A673 (cell line): ENCODE data around the gene IQCK. TPM values are rescaled to one million over a fixed set of nuclear protein-coding genes. Genes with fewer than 3 reads are reported as not detected.

Experiments
- BruUV-seq: library from RNA; stranded (reverse); fragments of 400-500 nt; replicated peaks from 2 replicates; lab custom pipeline; 2021; lab: Mats Ljungman, UMichigan
- CTCF ChIA-PET: fragments of 300-600 bp; sonication (Branson Sonifier 250); formaldehyde crosslinking; loops from one replicate; lab custom pipeline; 2022; ENCODE audit warnings: antibody characterized with exemption; lab: Charles Lee
- POLR2A ChIA-PET: fragments of 300-600 bp; sonication (Branson Sonifier 250); formaldehyde crosslinking; loops from one replicate; lab custom pipeline; 2022; ENCODE audit warnings: antibody characterized with exemption; ENCODE audit not compliant: low non-redundant PET; lab: Charles Lee
- DNase-seq: peaks from one replicate; pipeline ENCODE4 v3.0.0-alpha.2; 2015; ENCODE audit warnings: low spot score
- H3K27ac ChIP-seq: fragments of 200-600 bp; sonication (generic); 2 replicates; pipeline ENCODE4 v1.5.1; 2016; ENCODE audit warnings: mixed run types, low read depth, mild to moderate bottlenecking, mixed read lengths, antibody characterized with exemption, low read length; ENCODE audit not compliant: poor library complexity, severe bottlenecking
- H3K27me3 ChIP-seq: fragments of 200-600 bp; sonication (generic); replicated peaks from 2 replicates; pipeline ENCODE4 v1.6.1; 2017; ENCODE audit warnings: mixed run types, low read depth, mild to moderate bottlenecking, mixed read lengths, antibody characterized with exemption, low read length; ENCODE audit not compliant: insufficient read depth, poor library complexity
- H3K36me3 ChIP-seq: fragments of 200-600 bp; sonication (generic); 2 replicates; pipeline ENCODE4 v1.6.1; 2016; ENCODE audit warnings: mixed run types, mild to moderate bottlenecking, mixed read lengths, antibody characterized with exemption, low read length; ENCODE audit not compliant: insufficient read depth, poor library complexity, severe bottlenecking
- H3K4me1 ChIP-seq: fragments of 200-600 bp; sonication (generic); 2 replicates; pipeline ENCODE4 v1.6.1; 2017; ENCODE audit warnings: mixed run types, mild to moderate bottlenecking, mixed read lengths, antibody characterized with exemption, low read length; ENCODE audit not compliant: insufficient read depth, poor library complexity, severe bottlenecking
- H3K4me3 ChIP-seq: fragments of 200-600 bp; sonication (generic); 2 replicates; pipeline ENCODE4 v1.5.1; 2016; ENCODE audit warnings: low read depth, mixed run types, mild to moderate bottlenecking, mixed read lengths, low read length; ENCODE audit not compliant: poor library complexity, severe bottlenecking
- H3K9me3 ChIP-seq: fragments of 200-600 bp; sonication (generic); 2 replicates; pipeline ENCODE4 v1.6.1; 2016; ENCODE audit warnings: mixed run types, low read depth, mild to moderate bottlenecking, mixed read lengths, antibody characterized with exemption, low read length; ENCODE audit not compliant: poor library complexity, severe bottlenecking
- CTCF ChIP-seq: fragments of 300-800, 200-600 bp; sonication (generic); conservative IDR thresholded peaks from 2 replicates; pipeline ENCODE4 v1.5.1; 2017; ENCODE audit warnings: low read depth, mild to moderate bottlenecking, antibody characterized with exemption, low read length, moderate library complexity, mixed read lengths
- EZH2 ChIP-seq: fragments of 200-600 bp; sonication (generic); IDR thresholded peaks from 2 replicates; pipeline ENCODE4 v1.6.1; 2017; ENCODE audit warnings: borderline replicate concordance, low read depth, mild to moderate bottlenecking, mixed read lengths, antibody characterized with exemption, low read length; ENCODE audit not compliant: poor library complexity, severe bottlenecking
- intact Hi-C: fragments of 100-400 bp; cut with micrococcal nuclease; formaldehyde crosslinking; loops from one replicate; pipeline ENCODE4 v1.10.0; 2022; ENCODE audit not compliant: unreplicated experiment
- total RNA-seq: library from RNA; stranded (reverse); gene quantifications from 2 replicates; pipeline ENCODE4 v1.2.3, GENCODE V29; 2021

The IQCK gene
- total RNA-seq, 1 experiment from 2014 or later = 11.2 TPM

- intact Hi-C loops = no loop called here
- POLR2A ChIA-PET = no interaction called here
- Histone ChIP-seq H3K27me3 (no peaks in the 10 kb centered on the region), H3K9me3 (no peaks in the 10 kb centered on the region), H3K27ac (no peak overlapping the region), H3K4me3 (no peak overlapping the region), H3K4me1 (peaks cover 7% of the 10 kb centered on the region), H3K36me3 (peaks cover 44% of the 10 kb centered on the region)
- CTCF ChIA-PET = no interaction called here
- TF ChIP-seq EZH2 (no peak), CTCF (no peak)
- no TSS peak for BruUV-seq
- DNase-seq = no peak
These were observed 19.3 kb upstream of the IQCK start for GRCh38 chr16:19698480-19699465.

- no peak overlapping the region for H3K27ac ChIP-seq
- H3K27me3 ChIP-seq = no peaks in the 10 kb centered on the region
- H3K9me3 ChIP-seq = no peaks in the 10 kb centered on the region
- intact Hi-C loops = no loop called here
- no TSS peak for BruUV-seq
- DNase-seq = no peak
- H3K36me3 ChIP-seq = peaks cover 49% of the 10 kb centered on the region
- ChIA-PET POLR2A (no interaction called here), CTCF (no interaction called here)
- H3K4me1 ChIP-seq = peaks cover 7% of the 10 kb centered on the region
- H3K4me3 ChIP-seq = no peak overlapping the region
- no peak for TF ChIP-seq EZH2
- no peak for TF ChIP-seq CTCF
These were observed 18.6 kb upstream of the IQCK start for GRCh38 chr16:19699472-19699871.

GRCh38 chr16:19700319-19700781 lies 17.7 kb upstream of the IQCK start:
- intact Hi-C loops = no loop called here
- H3K27me3 ChIP-seq = no peaks in the 10 kb centered on the region
- POLR2A ChIA-PET = interaction anchor here (0.6 kb wide), 1 partner anchor 237 kb away, joined by 4 read pairs; no protein-coding TSS in a partner anchor
- H3K36me3 ChIP-seq = peaks cover 58% of the 10 kb centered on the region
- no peak overlapping the region for H3K27ac ChIP-seq
- no peak for DNase-seq
- no peak overlapping the region for H3K4me3 ChIP-seq
- TF ChIP-seq CTCF = no peak
- no peak for TF ChIP-seq EZH2
- no peaks in the 10 kb centered on the region for H3K9me3 ChIP-seq
- CTCF ChIA-PET = interaction anchor here (0.6 kb wide), 1 partner anchor 117 kb away, joined by 3 read pairs; no protein-coding TSS in a partner anchor
- peaks cover 7% of the 10 kb centered on the region for H3K4me1 ChIP-seq
- no TSS peak for BruUV-seq
